ENCODE data around the gene CEP162. TPM values are rescaled to one million over a fixed set of nuclear protein-coding genes. Genes with fewer than 3 reads are reported as not detected.
"Not testable (repeated sequence)": the region's sequence is repeated elsewhere in the genome, so short reads cannot be mapped to it uniquely, and the experiment has no call there.

CEP162 gene
- total and polyA plus RNA-seq, 2 donors, result 13.1 to 15.7 TPM

GRCh38 chr6:84182001-84182400 lies 45.4 kb downstream of the CEP162 start:
- WGBS, result 99% methylated on average over 1 of the region's 1 CpG
- Histone ChIP-seq H3K27ac (ENCODE audit: low read depth in 1 of 2, low read length in 1 of 2) (no peak overlapping the region), H3K4me1 (ENCODE audit: control insufficient read depth in 2 of 2, insufficient read depth in 2 of 2, low read length in 2 of 2) (no peaks in the 10 kb centered on the region), H3K9me3 (ENCODE audit: control insufficient read depth in 2 of 2, insufficient read depth in 1 of 2, low read length in 1 of 2) (no peaks in the 10 kb centered on the region), H3K4me3 (ENCODE audit: low read length in 2 of 2) (no peak overlapping the region), H3K36me3 (ENCODE audit: control insufficient read depth in 2 of 2, insufficient read depth in 2 of 2, low read length in 1 of 2) (peaks cover 7 to 9% of the 10 kb centered on the region in 2 donors), H3K27me3 (ENCODE audit: control insufficient read depth in 2 of 2, insufficient read depth in 1 of 2, low read length in 1 of 2) (no peaks in the 10 kb centered on the region)
- no peak for DNase-seq (ENCODE audit: low read depth in 6 of 9, low spot score in 9 of 9)

GRCh38 chr6:84177241-84177640 lies 50.2 kb downstream of the CEP162 start:
- Histone ChIP-seq H3K27ac (ENCODE audit: low read depth in 1 of 2, low read length in 1 of 2) (no peak overlapping the region), H3K4me1 (ENCODE audit: control insufficient read depth in 2 of 2, insufficient read depth in 2 of 2, low read length in 2 of 2) (no peaks in the 10 kb centered on the region), H3K36me3 (ENCODE audit: control insufficient read depth in 2 of 2, insufficient read depth in 2 of 2, low read length in 1 of 2) (peaks cover 0 to 3% of the 10 kb centered on the region in 2 donors), H3K4me3 (ENCODE audit: low read length in 2 of 2) (no peak overlapping the region), H3K27me3 (ENCODE audit: control insufficient read depth in 2 of 2, insufficient read depth in 1 of 2, low read length in 1 of 2) (no peaks in the 10 kb centered on the region), H3K9me3 (ENCODE audit: control insufficient read depth in 2 of 2, insufficient read depth in 1 of 2, low read length in 1 of 2) (no peaks in the 10 kb centered on the region)
- DNase-seq (ENCODE audit: low read depth in 6 of 9, low spot score in 9 of 9), result no peak
- 98% methylated on average over 4 of the region's 4 CpGs for WGBS

GRCh38 chr6:84172574-84172973 lies 54.9 kb downstream of the CEP162 start:
- peaks cover 4 to 16% of the 10 kb centered on the region in 2 donors for H3K36me3 ChIP-seq (ENCODE audit: control insufficient read depth in 2 of 2, insufficient read depth in 2 of 2, low read length in 1 of 2)
- no peak overlapping the region for H3K4me3 ChIP-seq (ENCODE audit: low read length in 2 of 2)
- no peaks in the 10 kb centered on the region for H3K4me1 ChIP-seq (ENCODE audit: control insufficient read depth in 2 of 2, insufficient read depth in 2 of 2, low read length in 2 of 2)
- H3K27ac ChIP-seq (ENCODE audit: low read depth in 1 of 2, low read length in 1 of 2), result no peak overlapping the region
- 99% methylated on average over 1 of the region's 1 CpG for WGBS
- no peak for DNase-seq (ENCODE audit: low read depth in 6 of 9, low spot score in 9 of 9)
- H3K9me3 ChIP-seq (ENCODE audit: control insufficient read depth in 2 of 2, insufficient read depth in 1 of 2, low read length in 1 of 2), result no peaks in the 10 kb centered on the region
- H3K27me3 ChIP-seq (ENCODE audit: control insufficient read depth in 2 of 2, insufficient read depth in 1 of 2, low read length in 1 of 2), result no peaks in the 10 kb centered on the region

DNA sequence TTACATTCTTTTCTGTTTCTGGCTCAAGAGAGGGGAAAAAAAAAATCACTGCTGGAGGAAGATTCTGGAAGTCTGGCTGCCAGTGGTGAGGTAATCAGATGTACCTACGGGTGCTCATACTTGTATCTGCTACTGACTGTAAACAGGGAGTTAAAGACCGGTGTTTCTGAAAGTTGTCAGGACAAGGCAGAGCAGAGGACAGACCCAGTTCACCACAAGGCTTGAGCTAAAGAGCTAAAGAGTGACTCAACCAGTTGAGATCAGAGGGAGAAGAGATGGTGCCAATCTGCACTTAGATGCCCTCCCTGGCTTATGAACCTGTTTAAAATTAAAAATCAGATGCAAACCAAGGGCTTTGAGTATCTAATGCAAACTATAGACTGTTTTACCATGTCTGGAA lies 55.4 kb downstream of the CEP162 start:
- Histone ChIP-seq H3K4me3 (ENCODE audit: low read length in 2 of 2) (no peak overlapping the region), H3K27me3 (ENCODE audit: control insufficient read depth in 2 of 2, insufficient read depth in 1 of 2, low read length in 1 of 2) (no peaks in the 10 kb centered on the region), H3K36me3 (ENCODE audit: control insufficient read depth in 2 of 2, insufficient read depth in 2 of 2, low read length in 1 of 2) (peaks cover 4 to 20% of the 10 kb centered on the region in 2 donors), H3K9me3 (ENCODE audit: control insufficient read depth in 2 of 2, insufficient read depth in 1 of 2, low read length in 1 of 2) (no peaks in the 10 kb centered on the region), H3K27ac (ENCODE audit: low read depth in 1 of 2, low read length in 1 of 2) (no peak overlapping the region), H3K4me1 (ENCODE audit: control insufficient read depth in 2 of 2, insufficient read depth in 2 of 2, low read length in 2 of 2) (no peaks in the 10 kb centered on the region)
- no peak for DNase-seq (ENCODE audit: low read depth in 6 of 9, low spot score in 9 of 9)
- 76% methylated on average over 2 of the region's 2 CpGs for WGBS

DNA sequence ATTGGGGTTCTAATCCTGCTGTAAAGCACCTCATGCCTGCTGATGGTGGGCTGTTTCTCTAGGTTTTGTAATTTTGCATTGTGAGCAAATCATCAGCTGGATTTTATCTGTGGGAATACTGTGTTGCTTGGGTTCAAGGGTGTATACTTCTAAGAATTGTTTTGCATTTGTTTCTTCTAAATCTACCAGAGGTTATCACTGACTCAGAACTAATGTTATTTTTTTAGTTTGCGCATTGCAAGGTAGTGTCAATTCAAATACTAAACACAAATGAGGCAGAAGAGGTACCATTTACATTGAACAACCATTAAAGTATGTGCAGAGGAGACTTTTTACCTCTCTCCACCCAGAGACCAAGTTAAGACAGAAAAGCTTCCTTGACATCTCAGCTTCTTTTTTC lies 60.0 kb downstream of the CEP162 start:
- Histone ChIP-seq H3K9me3 (ENCODE audit: control insufficient read depth in 2 of 2, insufficient read depth in 1 of 2, low read length in 1 of 2) (no peaks in the 10 kb centered on the region), H3K27ac (ENCODE audit: low read depth in 1 of 2, low read length in 1 of 2) (no peak overlapping the region), H3K36me3 (ENCODE audit: control insufficient read depth in 2 of 2, insufficient read depth in 2 of 2, low read length in 1 of 2) (peaks cover 7 to 20% of the 10 kb centered on the region in 2 donors), H3K4me3 (ENCODE audit: low read length in 2 of 2) (no peak overlapping the region), H3K27me3 (ENCODE audit: control insufficient read depth in 2 of 2, insufficient read depth in 1 of 2, low read length in 1 of 2) (no peaks in the 10 kb centered on the region), H3K4me1 (ENCODE audit: control insufficient read depth in 2 of 2, insufficient read depth in 2 of 2, low read length in 2 of 2) (no peaks in the 10 kb centered on the region)
- 100% methylated on average over 1 of the region's 1 CpG for WGBS
- no peak for DNase-seq (ENCODE audit: low read depth in 6 of 9, low spot score in 9 of 9)

DNA sequence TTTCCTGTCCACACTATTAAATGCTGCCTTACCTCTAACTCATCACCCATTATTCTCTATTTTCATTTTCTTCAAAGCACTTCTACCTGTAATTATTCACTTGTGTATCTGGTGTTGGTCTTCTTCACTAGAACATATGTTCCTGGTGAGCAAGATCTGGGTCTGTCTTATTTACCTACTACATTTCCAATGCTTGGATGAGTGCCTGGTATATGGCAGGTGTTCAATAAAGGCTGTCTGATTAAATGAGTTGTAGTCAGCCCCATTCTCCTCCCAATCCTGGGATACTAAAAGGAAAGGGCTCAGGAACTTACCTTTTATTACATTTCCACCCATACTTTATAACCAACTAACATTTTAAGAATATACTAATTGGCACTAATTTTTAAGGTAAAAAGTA lies 61.0 kb downstream of the CEP162 start:
- peaks cover 7 to 15% of the 10 kb centered on the region in 2 donors for H3K36me3 ChIP-seq (ENCODE audit: control insufficient read depth in 2 of 2, insufficient read depth in 2 of 2, low read length in 1 of 2)
- H3K4me3 ChIP-seq (ENCODE audit: low read length in 2 of 2), result no peak overlapping the region

DNA sequence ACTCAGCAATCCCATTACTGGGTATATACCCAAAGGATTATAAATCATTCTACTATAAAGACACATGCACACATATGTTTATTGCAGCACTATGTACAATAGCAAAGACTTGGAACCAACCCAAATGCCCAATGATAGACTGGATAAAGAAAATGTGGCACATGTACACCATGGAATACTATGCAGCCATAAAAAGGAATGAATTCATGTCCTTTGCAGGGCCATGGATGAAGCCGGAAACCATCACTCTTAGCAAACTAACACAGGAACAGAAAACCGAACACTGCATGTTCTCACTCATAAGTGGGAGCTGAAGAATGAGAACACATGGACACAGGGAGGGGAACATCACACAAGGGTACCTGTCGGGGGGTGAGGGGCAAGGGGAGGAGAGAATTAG lies 63.1 kb downstream of the CEP162 start:
- H3K36me3 ChIP-seq (ENCODE audit: control insufficient read depth in 2 of 2, insufficient read depth in 2 of 2, low read length in 1 of 2); H3K4me1 ChIP-seq (ENCODE audit: control insufficient read depth in 2 of 2, insufficient read depth in 2 of 2, low read length in 2 of 2); DNase-seq (ENCODE audit: low read depth in 6 of 9, low spot score in 9 of 9); H3K27me3 ChIP-seq (ENCODE audit: control insufficient read depth in 2 of 2, insufficient read depth in 1 of 2, low read length in 1 of 2); H3K27ac ChIP-seq (ENCODE audit: low read depth in 1 of 2, low read length in 1 of 2); H3K4me3 ChIP-seq (ENCODE audit: low read length in 2 of 2); H3K9me3 ChIP-seq (ENCODE audit: control insufficient read depth in 2 of 2, insufficient read depth in 1 of 2, low read length in 1 of 2): not testable (repeated sequence)
- WGBS, result 95% methylated on average over 3 of the region's 3 CpGs

More for the DNA sequence above, 61.0 kb downstream of the CEP162 start:
- H3K27ac ChIP-seq (ENCODE audit: low read depth in 1 of 2, low read length in 1 of 2), result no peak overlapping the region
- no peak for DNase-seq (ENCODE audit: low read depth in 6 of 9, low spot score in 9 of 9)
- no peaks in the 10 kb centered on the region for H3K9me3 ChIP-seq (ENCODE audit: control insufficient read depth in 2 of 2, insufficient read depth in 1 of 2, low read length in 1 of 2)
- H3K27me3 ChIP-seq (ENCODE audit: control insufficient read depth in 2 of 2, insufficient read depth in 1 of 2, low read length in 1 of 2), result no peaks in the 10 kb centered on the region
- H3K4me1 ChIP-seq (ENCODE audit: control insufficient read depth in 2 of 2, insufficient read depth in 2 of 2, low read length in 2 of 2), result no peaks in the 10 kb centered on the region

GRCh38 chr6:84161190-84161589 lies 66.3 kb downstream of the CEP162 start:
- no peak for DNase-seq (ENCODE audit: low read depth in 6 of 9, low spot score in 9 of 9)
- Histone ChIP-seq H3K36me3 (ENCODE audit: control insufficient read depth in 2 of 2, insufficient read depth in 2 of 2, low read length in 1 of 2) (peaks cover 6% of the 10 kb centered on the region in 2 donors), H3K27ac (ENCODE audit: low read depth in 1 of 2, low read length in 1 of 2) (no peak overlapping the region), H3K9me3 (ENCODE audit: control insufficient read depth in 2 of 2, insufficient read depth in 1 of 2, low read length in 1 of 2) (no peaks in the 10 kb centered on the region), H3K4me1 (ENCODE audit: control insufficient read depth in 2 of 2, insufficient read depth in 2 of 2, low read length in 2 of 2) (no peaks in the 10 kb centered on the region), H3K4me3 (ENCODE audit: low read length in 2 of 2) (no peak overlapping the region), H3K27me3 (ENCODE audit: control insufficient read depth in 2 of 2, insufficient read depth in 1 of 2, low read length in 1 of 2) (no peaks in the 10 kb centered on the region)
- WGBS, result 97% methylated on average over 2 of the region's 2 CpGs

DNA sequence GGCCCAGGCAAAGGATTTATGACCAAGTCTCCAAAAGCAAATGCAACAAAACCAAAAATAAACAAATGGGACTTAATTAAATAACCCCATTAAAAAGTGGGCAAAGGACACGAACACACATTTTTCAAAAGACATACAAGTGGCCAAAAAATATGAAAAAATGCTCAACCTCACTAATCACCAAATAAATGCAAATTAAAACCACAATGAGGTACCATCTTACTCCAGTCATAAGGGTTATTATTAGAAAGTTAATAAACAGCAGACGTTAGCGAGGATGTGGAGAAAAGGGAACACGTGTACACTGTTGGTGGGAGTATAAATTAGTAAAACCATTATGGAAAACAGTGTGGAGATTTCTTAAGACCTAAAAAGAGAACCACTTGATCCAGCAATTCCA lies 71.1 kb downstream of the CEP162 start:
- Histone ChIP-seq H3K9me3 (ENCODE audit: control insufficient read depth in 2 of 2, insufficient read depth in 1 of 2, low read length in 1 of 2) (no peaks in the 10 kb centered on the region), H3K27me3 (ENCODE audit: control insufficient read depth in 2 of 2, insufficient read depth in 1 of 2, low read length in 1 of 2) (no peaks in the 10 kb centered on the region), H3K4me3 (ENCODE audit: low read length in 2 of 2) (no peak overlapping the region), H3K27ac (ENCODE audit: low read depth in 1 of 2, low read length in 1 of 2) (no peak overlapping the region), H3K36me3 (ENCODE audit: control insufficient read depth in 2 of 2, insufficient read depth in 2 of 2, low read length in 1 of 2) (peaks cover 7 to 16% of the 10 kb centered on the region in 2 donors), H3K4me1 (ENCODE audit: control insufficient read depth in 2 of 2, insufficient read depth in 2 of 2, low read length in 2 of 2) (no peaks in the 10 kb centered on the region)
- no peak for DNase-seq (ENCODE audit: low read depth in 6 of 9, low spot score in 9 of 9)
- WGBS, result 96% methylated on average over 4 of the region's 4 CpGs

- DNase-seq (ENCODE audit: low read depth in 6 of 9, low spot score in 9 of 9), result no peak
- 89% methylated on average over 1 of the region's 1 CpG for WGBS
- Histone ChIP-seq H3K4me3 (ENCODE audit: low read length in 2 of 2) (no peak overlapping the region), H3K27ac (ENCODE audit: low read depth in 1 of 2, low read length in 1 of 2) (no peak overlapping the region), H3K4me1 (ENCODE audit: control insufficient read depth in 2 of 2, insufficient read depth in 2 of 2, low read length in 2 of 2) (no peaks in the 10 kb centered on the region), H3K36me3 (ENCODE audit: control insufficient read depth in 2 of 2, insufficient read depth in 2 of 2, low read length in 1 of 2) (peaks cover 4 to 13% of the 10 kb centered on the region in 2 donors), H3K27me3 (ENCODE audit: control insufficient read depth in 2 of 2, insufficient read depth in 1 of 2, low read length in 1 of 2) (no peaks in the 10 kb centered on the region), H3K9me3 (ENCODE audit: control insufficient read depth in 2 of 2, insufficient read depth in 1 of 2, low read length in 1 of 2) (no peaks in the 10 kb centered on the region)
Measured at GRCh38 chr6:84151669-84152068, 75.8 kb downstream of the CEP162 start.
